Measurements from ENCODE around the gene MAP3K14.
A peak's percentile ranks its signal among the peaks of the same experiment; 100 is the strongest.
"Not testable (repeated sequence)": the region's sequence is repeated elsewhere in the genome, so short reads cannot be mapped to it uniquely, and the experiment has no call there.

Gene MAP3K14

DNA sequence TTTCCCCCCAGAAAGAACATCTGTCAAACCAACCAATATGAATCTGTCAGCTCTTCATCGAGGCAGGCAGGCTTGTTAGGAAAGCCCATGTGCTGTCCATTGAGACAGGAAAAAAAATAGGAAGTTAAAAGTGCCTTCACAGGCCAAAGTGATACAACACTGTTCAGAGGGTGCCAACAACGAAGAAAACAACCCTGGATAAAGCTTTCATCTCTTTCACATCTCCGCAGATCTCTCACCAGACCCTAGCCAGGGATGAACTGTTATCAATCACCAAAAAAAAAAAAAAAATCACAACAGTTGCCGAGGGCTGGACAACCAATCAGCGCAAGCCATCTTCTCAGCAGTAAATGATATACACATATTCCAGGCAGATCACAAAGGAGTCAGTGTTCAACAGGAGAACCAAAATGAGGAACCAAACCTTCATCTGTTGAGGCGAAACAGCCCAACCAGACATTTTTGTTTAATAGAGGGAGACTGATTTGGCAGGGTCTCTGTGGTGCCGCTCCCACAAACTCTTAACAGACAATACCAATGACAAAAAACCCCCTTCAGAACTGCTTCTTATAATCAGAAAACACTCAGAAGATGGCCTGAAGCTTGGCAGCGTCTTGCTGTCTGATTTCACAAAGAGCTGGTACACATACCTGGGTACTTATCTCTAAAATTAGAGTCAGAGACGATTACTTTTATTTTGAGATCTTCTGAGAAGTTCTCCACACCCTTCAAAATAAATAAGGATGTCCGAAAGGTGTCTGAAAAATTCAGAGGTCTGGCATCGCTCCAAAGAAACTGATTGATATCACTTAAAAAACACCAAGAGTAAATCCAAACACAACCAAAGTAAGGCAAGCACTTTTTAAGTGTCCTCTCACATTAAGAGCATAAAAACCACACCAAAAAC is 1.8 kb downstream of the MAP3K14 start:
- DNase-seq: peak; percentile 67

- peak; percentile 79 for DNase-seq
Observed at GRCh38 chr17:45313996-45314740, 2.7 kb downstream of the MAP3K14 start.

- DNase-seq: no peak
Observed at GRCh38 chr17:45313421-45313771, 3.4 kb downstream of the MAP3K14 start.

GRCh38 chr17:45312477-45313420 is 4.1 kb downstream of the MAP3K14 start:
- peak; percentile 52 for DNase-seq

GRCh38 chr17:45311760-45312476 is 4.9 kb downstream of the MAP3K14 start:
- DNase-seq: peak; percentile 97

GRCh38 chr17:45311401-45311759 is 5.4 kb downstream of the MAP3K14 start:
- no peak for DNase-seq

DNA sequence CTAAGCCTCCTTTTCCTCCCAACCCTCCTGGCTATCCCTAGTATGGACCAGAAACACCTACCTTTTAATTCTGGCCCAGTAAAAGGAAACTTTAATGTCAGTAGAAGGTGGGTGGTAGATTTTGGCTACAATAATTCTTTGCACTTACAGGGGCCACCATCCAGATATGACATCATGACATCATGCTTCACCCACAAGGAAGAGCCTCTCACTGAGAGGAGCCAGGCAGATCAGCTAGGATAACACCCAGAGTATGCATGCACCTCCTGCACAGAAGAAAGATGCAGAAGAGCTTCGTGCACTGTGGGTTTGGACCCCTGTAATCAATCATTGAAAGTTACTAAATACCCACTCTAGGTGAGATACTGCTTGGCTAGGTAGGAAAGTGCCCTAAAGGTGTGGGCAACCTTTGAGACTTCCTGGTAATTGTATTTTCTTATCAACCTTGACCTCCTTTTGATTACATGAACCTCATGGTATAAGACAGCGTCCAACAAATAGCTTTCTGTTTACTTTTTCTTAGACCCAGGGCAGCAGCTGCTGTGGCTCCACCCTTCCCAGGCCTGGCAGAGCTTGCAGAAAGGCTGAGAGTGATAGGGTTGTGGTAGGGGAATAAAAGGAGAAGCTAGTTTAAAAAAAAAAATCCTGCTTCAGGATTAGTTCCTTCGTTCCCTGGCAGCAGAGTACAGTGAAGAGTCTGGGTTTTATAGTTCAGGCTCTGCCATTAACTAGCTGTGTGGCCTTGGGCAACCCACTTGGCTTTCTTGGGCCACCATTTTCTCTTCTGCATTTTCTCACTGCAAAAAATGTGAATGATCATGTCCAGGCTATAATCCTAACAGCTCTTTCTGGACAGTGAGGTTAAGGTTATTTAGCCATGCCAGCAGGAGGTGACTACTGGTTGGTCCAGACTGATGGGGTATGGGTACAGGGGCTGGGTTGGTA is 6.2 kb downstream of the MAP3K14 start:
- no peak for DNase-seq

DNA sequence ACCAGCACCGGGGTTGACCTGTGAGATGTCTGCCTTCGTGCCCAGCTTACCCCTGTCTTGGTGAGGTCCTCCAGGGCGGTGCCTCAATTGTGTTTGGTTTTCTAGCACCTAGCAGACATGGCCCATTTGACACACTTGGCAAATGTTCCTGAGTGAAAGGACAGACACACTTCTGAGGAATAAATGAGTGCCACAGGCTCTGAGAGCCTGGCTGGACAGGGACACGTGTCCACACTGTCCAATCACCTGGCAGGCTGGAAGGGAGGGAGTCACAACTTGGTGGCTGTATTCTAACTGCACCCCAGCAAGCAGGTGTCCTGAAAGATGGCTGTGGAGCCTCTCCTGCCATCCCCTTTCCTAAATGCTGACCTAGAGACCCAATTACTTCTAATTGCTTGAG is 7.4 kb downstream of the MAP3K14 start:
- DNase-seq: no peak

- DNase-seq: no peak
Observed at GRCh38 chr17:45308840-45309239, 8.0 kb downstream of the MAP3K14 start.

- no peak for DNase-seq
Observed at GRCh38 chr17:45308016-45308365, 8.8 kb downstream of the MAP3K14 start.

- DNase-seq: peak; percentile 92
Observed at GRCh38 chr17:45307290-45308015, 9.4 kb downstream of the MAP3K14 start.

GRCh38 chr17:45306623-45307022 is 10.2 kb downstream of the MAP3K14 start:
- no peak for DNase-seq

DNA sequence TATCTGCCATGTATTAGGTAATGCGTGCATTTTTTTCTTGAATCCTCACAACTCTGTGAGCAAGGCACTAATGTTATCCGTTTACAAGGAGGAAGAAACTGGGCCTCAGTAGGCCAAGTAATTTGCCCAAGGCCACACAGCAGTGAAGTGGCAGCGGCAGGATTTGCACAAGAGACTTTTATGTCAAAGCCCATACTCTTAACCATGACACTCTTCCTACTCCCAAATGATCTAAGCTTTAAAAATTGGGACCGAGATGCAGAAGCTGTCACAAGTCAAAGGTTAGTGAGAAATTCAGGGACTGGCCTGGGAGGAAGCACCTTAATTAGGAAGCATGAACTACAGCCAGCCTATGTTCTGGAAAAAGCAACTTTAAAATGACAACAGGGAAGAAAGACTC is 10.7 kb downstream of the MAP3K14 start:
- no peak for DNase-seq

GRCh38 chr17:45305530-45306087 is 11.2 kb downstream of the MAP3K14 start:
- DNase-seq: peak; percentile 28

DNA sequence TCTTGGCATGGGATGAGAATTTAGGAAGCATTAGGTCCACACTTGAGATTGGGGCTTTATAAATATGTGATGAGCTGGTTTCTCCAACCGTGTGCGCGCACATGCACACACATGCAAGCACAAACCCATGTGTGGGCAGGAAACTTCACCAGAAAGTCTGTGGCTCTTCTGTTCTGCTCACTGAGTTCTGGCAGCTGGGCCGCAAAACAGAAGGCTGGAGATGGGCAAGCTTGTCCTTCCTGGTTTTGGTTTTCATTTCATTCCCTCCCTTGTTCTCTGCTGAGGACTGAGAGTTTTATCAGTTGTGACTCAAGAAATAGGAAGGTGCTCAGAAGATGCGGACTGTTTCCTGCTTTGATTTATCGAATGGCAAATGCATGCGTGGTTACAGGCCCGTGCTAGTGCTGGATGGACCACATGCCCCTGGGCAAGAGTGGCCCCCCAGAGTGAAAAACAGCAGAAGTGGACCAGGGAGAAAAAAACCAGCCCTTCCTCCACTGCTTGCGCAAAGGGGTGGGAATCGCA is 14.1 kb downstream of the MAP3K14 start:
- DNase-seq: peak; percentile 58

- DNase-seq: not testable (repeated sequence)
Observed at GRCh38 chr17:45302220-45302619, 14.6 kb downstream of the MAP3K14 start.

- no peak for DNase-seq
Observed at GRCh38 chr17:45301674-45302073, 15.1 kb downstream of the MAP3K14 start.

GRCh38 chr17:45300060-45300751 is 16.6 kb downstream of the MAP3K14 start:
- DNase-seq: no peak

- no peak for DNase-seq
Observed at GRCh38 chr17:45299361-45299760, 17.5 kb downstream of the MAP3K14 start.

All from activated CD4-positive, alpha-beta T cell treated with anti-CD3 and anti-CD28 coated beads, Interleukin-10, Interleukin-2, amounts not matched to agents 100 ng/mL and 50 ng/mL, durations not matched to agents 16 hours and 8 hours (primary cell).